Measurements from ENCODE around the gene TMEM135.

Gene TMEM135

GRCh38 chr11:87007963-87008362, 29.8 kb upstream of the TMEM135 start:
- no peak for DNase-seq (ENCODE audit: low read depth)
- no peak for TF ChIP-seq CTCF (IDR thresholded peaks at IDR 0.05; ENCODE audit: control insufficient read depth, extremely low read depth, insufficient read depth)
- H3K4me3 ChIP-seq (ENCODE audit: low read depth, low read length) = no peak overlapping the region

GRCh38 chr11:87012089-87012488, 25.6 kb upstream of the TMEM135 start:
- no peak overlapping the region for H3K4me3 ChIP-seq (ENCODE audit: low read depth, low read length)
- DNase-seq (ENCODE audit: low read depth) = no peak
- no peak for TF ChIP-seq CTCF (IDR thresholded peaks at IDR 0.05; ENCODE audit: control insufficient read depth, extremely low read depth, insufficient read depth)

- no peak overlapping the region for H3K4me3 ChIP-seq (ENCODE audit: low read depth, low read length)
- DNase-seq (ENCODE audit: low read depth) = no peak
- no peak for TF ChIP-seq CTCF (IDR thresholded peaks at IDR 0.05; ENCODE audit: control insufficient read depth, extremely low read depth, insufficient read depth)
Measured at GRCh38 chr11:87012673-87013072, 25.1 kb upstream of the TMEM135 start.

GRCh38 chr11:87013912-87014825, 23.6 kb upstream of the TMEM135 start:
- no peak for TF ChIP-seq CTCF (IDR thresholded peaks at IDR 0.05; ENCODE audit: control insufficient read depth, extremely low read depth, insufficient read depth)
- no peak overlapping the region for H3K4me3 ChIP-seq (ENCODE audit: low read depth, low read length)

GRCh38 chr11:87015645-87016044, 22.1 kb upstream of the TMEM135 start:
- no peak overlapping the region for H3K4me3 ChIP-seq (ENCODE audit: low read depth, low read length)
- no peak for DNase-seq (ENCODE audit: low read depth)
- TF ChIP-seq CTCF (IDR thresholded peaks at IDR 0.05; ENCODE audit: control insufficient read depth, extremely low read depth, insufficient read depth) = no peak

More at GRCh38 chr11:87013912-87014825, 23.6 kb upstream of the TMEM135 start:
- no peak for DNase-seq (ENCODE audit: low read depth)

GRCh38 chr11:87019613-87020271, 18.0 kb upstream of the TMEM135 start:
- H3K4me3 ChIP-seq (ENCODE audit: low read depth, low read length) = no peak overlapping the region
- TF ChIP-seq CTCF (IDR thresholded peaks at IDR 0.05; ENCODE audit: control insufficient read depth, extremely low read depth, insufficient read depth) = no peak
- DNase-seq (ENCODE audit: low read depth) = no peak
